ENCODE measurements around the gene FAM168A.

Gene FAM168A
- total RNA-seq: 21.5 to 56.6 (median 52.1) reads per million in 3 experiments

GRCh38 chr11:73597956-73598718, at the start of gene FAM168A:
Gene FAM168A, minus strand, starts transcription at chr11:73598112. Its CDS starts 129,638 bp downstream, at chr11:73468474.
- DNase-seq: peak; percentile 88

- peak; percentile 91 for DNase-seq
These were observed 49.7 kb upstream of the FAM168A start for GRCh38 chr11:73647459-73648100.

- no peak for DNase-seq
These were observed 48.2 kb upstream of the FAM168A start, which contains the start of gene PLEKHB1 for GRCh38 chr11:73645972-73646631. Gene PLEKHB1, plus strand, starts transcription at chr11:73646581. Its CDS starts 28 bp downstream, at chr11:73646609.

- no peak for DNase-seq
These were observed 47.4 kb upstream of the FAM168A start for GRCh38 chr11:73645121-73645969.

GRCh38 chr11:73641668-73642067, 43.8 kb upstream of the FAM168A start:
- no peak for DNase-seq

- no peak for DNase-seq
These were observed 42.7 kb upstream of the FAM168A start for GRCh38 chr11:73640592-73640991.

- no peak for DNase-seq
These were observed 39.1 kb upstream of the FAM168A start for GRCh38 chr11:73637012-73637411.

GRCh38 chr11:73636249-73636648, 38.3 kb upstream of the FAM168A start:
- DNase-seq: no peak

- DNase-seq: no peak
These were observed 37.8 kb upstream of the FAM168A start for GRCh38 chr11:73635721-73636120.

GRCh38 chr11:73633999-73634398, 36.1 kb upstream of the FAM168A start:
- DNase-seq: no peak

GRCh38 chr11:73632996-73633395, 35.1 kb upstream of the FAM168A start:
- DNase-seq: no peak

- DNase-seq: no peak
These were observed 32.0 kb upstream of the FAM168A start for GRCh38 chr11:73629907-73630306.

GRCh38 chr11:73625696-73626318, 27.9 kb upstream of the FAM168A start:
- DNase-seq: peak; percentile 55

- DNase-seq: no peak
These were observed 25.8 kb upstream of the FAM168A start for GRCh38 chr11:73623686-73624085.

- no peak for DNase-seq
These were observed 25.1 kb upstream of the FAM168A start for GRCh38 chr11:73622926-73623593.

GRCh38 chr11:73614591-73614990, 16.7 kb upstream of the FAM168A start:
- DNase-seq: no peak

- DNase-seq: no peak
These were observed 14.8 kb upstream of the FAM168A start for GRCh38 chr11:73612601-73613140.

- DNase-seq: no peak
These were observed 937 bp upstream of the FAM168A start for GRCh38 chr11:73598719-73599379.

- no peak for DNase-seq
These were observed 466 bp downstream of the FAM168A start for GRCh38 chr11:73597336-73597955.

GRCh38 chr11:73596547-73596946, 1.4 kb downstream of the FAM168A start:
- no peak for DNase-seq

Data from central memory CD4-positive, alpha-beta T cell (primary cell).